NCI-H2107 treated with DMSO at 0.1 percent for 48 hours (cell line): ENCODE results near the gene SDK1.
"Not testable (repeated sequence)": the region's sequence is repeated elsewhere in the genome, so short reads cannot be mapped to it uniquely, and the experiment has no call there.

ENCODE experiments used
- DNase-seq: peaks from one replicate; lab custom pipeline; 2025; ENCODE audit not compliant: unreplicated experiment; lab: John Stamatoyannopoulos, UW

The SDK1 gene

GRCh38 chr7:4208086-4208485, 907.0 kb downstream of the SDK1 start:
- DNase-seq = no peak

- DNase-seq = no peak
Observed at GRCh38 chr7:4208586-4208985, 907.5 kb downstream of the SDK1 start.

GRCh38 chr7:4209126-4209525, 908.1 kb downstream of the SDK1 start:
- no peak for DNase-seq

- DNase-seq = no peak
Observed at GRCh38 chr7:4209966-4210365, 908.9 kb downstream of the SDK1 start.

- DNase-seq = no peak
Observed at GRCh38 chr7:4210821-4211220, 909.8 kb downstream of the SDK1 start.

- no peak for DNase-seq
Observed at GRCh38 chr7:4211261-4211660, 910.2 kb downstream of the SDK1 start.

- DNase-seq = no peak
Observed at GRCh38 chr7:4212376-4212775, 911.3 kb downstream of the SDK1 start.

GRCh38 chr7:4214291-4215155, 913.5 kb downstream of the SDK1 start:
- DNase-seq = no peak

- no peak for DNase-seq
Observed at GRCh38 chr7:4215176-4215720, 914.2 kb downstream of the SDK1 start.

GRCh38 chr7:4216016-4216415, 915.0 kb downstream of the SDK1 start:
- DNase-seq = no peak

- DNase-seq = not testable (repeated sequence)
Observed at GRCh38 chr7:4217126-4217660, 916.1 kb downstream of the SDK1 start.

GRCh38 chr7:4218481-4218880, 917.4 kb downstream of the SDK1 start:
- DNase-seq = no peak

GRCh38 chr7:4220011-4220410, 919.0 kb downstream of the SDK1 start:
- DNase-seq = no peak

- DNase-seq = no peak
Observed at GRCh38 chr7:4221043-4221442, 920.0 kb downstream of the SDK1 start.

GRCh38 chr7:4222676-4223075, 921.6 kb downstream of the SDK1 start:
- no peak for DNase-seq

GRCh38 chr7:4225361-4225771, 924.3 kb downstream of the SDK1 start:
- no peak for DNase-seq

- no peak for DNase-seq
Observed at GRCh38 chr7:4225881-4226523, 925.0 kb downstream of the SDK1 start.

GRCh38 chr7:4226524-4226882, 925.5 kb downstream of the SDK1 start:
- DNase-seq = no peak

- no peak for DNase-seq
Observed at GRCh38 chr7:4227105-4228010, 926.3 kb downstream of the SDK1 start.

GRCh38 chr7:4230352-4230751, 929.3 kb downstream of the SDK1 start:
- no peak for DNase-seq

- DNase-seq = no peak
Observed at GRCh38 chr7:4233146-4233545, 932.1 kb downstream of the SDK1 start.
